ENCODE results near the gene ANOS1. TPM values are rescaled to one million over a fixed set of nuclear protein-coding genes. Genes with fewer than 3 reads are reported as not detected.
A peak's percentile ranks its signal among the peaks of the same experiment; 100 is the strongest.

ANOS1 gene
- total and polyA plus RNA-seq, 2 experiments from 2014 or later, result 10.4 to 22.5 TPM

DNA sequence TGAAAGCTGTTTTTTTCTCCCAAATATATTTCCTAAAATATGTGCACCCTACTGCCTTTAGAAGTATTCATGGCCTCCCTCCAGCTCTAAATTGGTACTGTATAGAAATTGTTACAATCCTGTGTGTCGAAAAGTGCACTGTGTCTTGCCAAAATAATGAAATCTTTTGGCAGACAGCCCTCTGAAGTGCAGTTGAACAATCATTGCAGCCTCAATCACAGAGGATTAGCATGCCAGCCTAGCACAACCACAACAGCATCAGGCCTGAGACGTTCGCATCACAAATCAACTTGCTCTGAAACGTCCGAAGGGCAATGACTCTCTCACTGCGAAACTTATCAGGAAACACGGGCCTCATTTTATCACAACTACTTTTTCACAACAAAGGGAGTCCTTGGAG, 99.0 kb downstream of the ANOS1 start:
- Histone ChIP-seq H3K4me1 (ENCODE audit: low read depth) (peaks cover 20% of the 10 kb centered on the region), H3K27me3 (no peaks in the 10 kb centered on the region), H3K9me3 (ENCODE audit: low read depth) (no peaks in the 10 kb centered on the region), H3K36me3 (no peaks in the 10 kb centered on the region), H3K27ac (no peak overlapping the region), H3K4me3 (no peak overlapping the region)
- peak; percentile 5 to 57 for DNase-seq (ENCODE audit: low read depth in 1 of 2, low spot score in 1 of 2)
- TF ChIP-seq, protein P1, sequence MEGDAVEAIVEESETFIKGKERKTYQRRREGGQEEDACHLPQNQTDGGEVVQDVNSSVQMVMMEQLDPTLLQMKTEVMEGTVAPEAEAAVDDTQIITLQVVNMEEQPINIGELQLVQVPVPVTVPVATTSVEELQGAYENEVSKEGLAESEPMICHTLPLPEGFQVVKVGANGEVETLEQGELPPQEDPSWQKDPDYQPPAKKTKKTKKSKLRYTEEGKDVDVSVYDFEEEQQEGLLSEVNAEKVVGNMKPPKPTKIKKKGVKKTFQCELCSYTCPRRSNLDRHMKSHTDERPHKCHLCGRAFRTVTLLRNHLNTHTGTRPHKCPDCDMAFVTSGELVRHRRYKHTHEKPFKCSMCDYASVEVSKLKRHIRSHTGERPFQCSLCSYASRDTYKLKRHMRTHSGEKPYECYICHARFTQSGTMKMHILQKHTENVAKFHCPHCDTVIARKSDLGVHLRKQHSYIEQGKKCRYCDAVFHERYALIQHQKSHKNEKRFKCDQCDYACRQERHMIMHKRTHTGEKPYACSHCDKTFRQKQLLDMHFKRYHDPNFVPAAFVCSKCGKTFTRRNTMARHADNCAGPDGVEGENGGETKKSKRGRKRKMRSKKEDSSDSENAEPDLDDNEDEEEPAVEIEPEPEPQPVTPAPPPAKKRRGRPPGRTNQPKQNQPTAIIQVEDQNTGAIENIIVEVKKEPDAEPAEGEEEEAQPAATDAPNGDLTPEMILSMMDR (IDR thresholded peaks at IDR 0.05; ENCODE audit: low read depth, low read length), result no peak

DNA sequence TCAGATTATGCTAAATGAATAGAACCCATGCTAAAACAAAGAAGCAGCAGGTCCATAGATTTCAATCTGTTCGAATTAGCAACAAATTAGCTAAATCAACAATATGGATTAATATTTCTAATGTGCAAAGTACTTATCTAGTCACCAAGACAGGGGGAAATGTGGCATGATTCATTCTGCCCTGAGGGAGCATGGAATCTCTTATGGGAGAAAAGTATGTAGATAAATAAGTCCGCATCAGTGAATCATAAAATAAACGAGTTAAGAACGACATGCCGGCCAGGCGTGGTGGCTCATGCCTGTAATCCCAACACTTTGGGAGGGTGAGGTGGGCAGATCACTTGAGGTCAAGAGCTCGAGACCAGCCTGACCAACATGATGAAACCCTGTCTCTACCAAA, 102.1 kb downstream of the ANOS1 start:
- TF ChIP-seq, protein P1 (IDR thresholded peaks at IDR 0.05; ENCODE audit: low read depth, low read length), result no peak
- peak in 1 of 2 donors; percentile 48 for DNase-seq (ENCODE audit: low read depth in 1 of 2, low spot score in 1 of 2)
- H3K4me1 ChIP-seq (ENCODE audit: low read depth), result peaks cover 8% of the 10 kb centered on the region
- H3K36me3 ChIP-seq, result no peaks in the 10 kb centered on the region
- H3K4me3 ChIP-seq, result no peak overlapping the region
- H3K27me3 ChIP-seq, result no peaks in the 10 kb centered on the region
- H3K9me3 ChIP-seq (ENCODE audit: low read depth), result no peaks in the 10 kb centered on the region
- H3K27ac ChIP-seq, result no peak overlapping the region

DNA sequence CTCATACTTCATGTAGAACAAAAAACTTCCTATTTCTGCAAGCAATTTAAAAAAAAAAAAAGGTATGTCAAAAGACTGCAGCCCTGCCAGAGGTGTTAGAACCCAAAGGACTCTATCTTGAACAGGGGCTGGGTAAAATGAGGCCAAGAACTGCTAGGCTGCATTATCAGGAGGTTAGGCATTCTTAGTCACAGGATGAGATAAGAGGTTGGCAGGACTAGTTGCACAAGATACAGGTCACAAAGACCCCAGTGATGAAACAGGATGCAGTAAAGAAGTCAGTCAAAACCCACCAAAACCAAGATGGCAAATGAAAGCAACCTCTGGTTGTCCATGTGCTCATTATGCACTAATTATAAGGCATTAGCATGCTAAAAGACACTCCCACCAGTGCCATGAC, 104.1 kb downstream of the ANOS1 start:
- Histone ChIP-seq H3K27me3 (no peaks in the 10 kb centered on the region), H3K9me3 (ENCODE audit: low read depth) (no peaks in the 10 kb centered on the region), H3K4me1 (ENCODE audit: low read depth) (peaks cover 3% of the 10 kb centered on the region), H3K36me3 (no peaks in the 10 kb centered on the region), H3K4me3 (no peak overlapping the region), H3K27ac (no peak overlapping the region)
- TF ChIP-seq, protein P1 (IDR thresholded peaks at IDR 0.05; ENCODE audit: low read depth, low read length), result no peak
- peak in 1 of 2 donors; percentile 24 for DNase-seq (ENCODE audit: low read depth in 1 of 2, low spot score in 1 of 2)

DNA sequence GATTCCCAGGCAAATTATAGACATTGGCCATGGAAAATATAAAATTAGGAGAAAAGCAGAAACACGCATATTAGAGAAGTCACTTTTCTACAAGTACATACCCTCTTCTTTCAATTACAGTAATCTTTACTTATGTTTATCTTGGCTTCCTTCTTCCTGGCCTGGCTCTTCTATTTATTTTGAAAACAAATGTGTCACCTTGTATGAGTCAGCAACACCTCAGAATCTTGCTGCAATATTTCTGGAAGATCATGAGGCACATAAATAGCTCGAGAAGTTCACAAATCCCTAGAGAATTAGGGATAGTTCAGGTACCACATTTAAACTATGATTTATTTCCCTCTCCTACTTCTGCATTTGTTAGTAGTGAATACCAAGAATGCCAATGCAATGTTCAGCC, 124.6 kb downstream of the ANOS1 start:
- Histone ChIP-seq H3K9me3 (ENCODE audit: low read depth) (no peaks in the 10 kb centered on the region), H3K4me3 (no peak overlapping the region), H3K36me3 (no peaks in the 10 kb centered on the region), H3K27me3 (no peaks in the 10 kb centered on the region), H3K27ac (no peak overlapping the region), H3K4me1 (ENCODE audit: low read depth) (no peaks in the 10 kb centered on the region)
- TF ChIP-seq, protein P1 (IDR thresholded peaks at IDR 0.05; ENCODE audit: low read depth, low read length), result no peak
- peak in 1 of 2 donors; percentile 67 for DNase-seq (ENCODE audit: low read depth in 1 of 2, low spot score in 1 of 2)

DNA sequence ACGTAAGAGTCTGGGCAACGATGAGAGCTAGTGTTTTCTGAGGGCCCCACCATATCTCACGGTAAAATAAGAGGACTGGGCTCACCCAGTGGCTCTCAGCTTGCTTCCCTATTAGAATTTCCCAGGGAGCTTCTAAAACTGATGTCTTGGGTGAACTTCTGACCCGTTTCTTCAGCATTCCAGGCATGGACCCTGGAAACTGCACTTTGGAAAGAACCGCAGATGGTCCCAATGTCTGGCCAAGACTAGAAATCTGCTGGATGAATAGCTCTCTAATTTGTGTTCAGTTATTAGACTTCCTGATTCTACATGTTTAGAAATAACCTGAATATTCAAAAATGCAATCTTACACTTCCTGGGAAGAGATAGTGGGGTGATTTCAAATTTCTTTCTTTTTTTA, 127.8 kb downstream of the ANOS1 start:
- TF ChIP-seq, protein P1 (IDR thresholded peaks at IDR 0.05; ENCODE audit: low read depth, low read length), result no peak
- no peak for DNase-seq (ENCODE audit: low read depth in 1 of 2, low spot score in 1 of 2)
- H3K27me3 ChIP-seq, result no peaks in the 10 kb centered on the region
- H3K36me3 ChIP-seq, result no peaks in the 10 kb centered on the region
- no peaks in the 10 kb centered on the region for H3K4me1 ChIP-seq (ENCODE audit: low read depth)
- no peak overlapping the region for H3K27ac ChIP-seq
- no peaks in the 10 kb centered on the region for H3K9me3 ChIP-seq (ENCODE audit: low read depth)
- no peak overlapping the region for H3K4me3 ChIP-seq

- H3K27me3 ChIP-seq, result no peaks in the 10 kb centered on the region
Measured at GRCh38 chrX:8591501-8591900, 140.4 kb downstream of the ANOS1 start.

More at GRCh38 chrX:8591501-8591900, 140.4 kb downstream of the ANOS1 start:
- Histone ChIP-seq H3K27ac (no peak overlapping the region), H3K4me3 (no peak overlapping the region), H3K4me1 (ENCODE audit: low read depth) (no peaks in the 10 kb centered on the region), H3K36me3 (peaks cover 4% of the 10 kb centered on the region), H3K9me3 (ENCODE audit: low read depth) (no peaks in the 10 kb centered on the region)
- no peak for DNase-seq (ENCODE audit: low read depth in 1 of 2, low spot score in 1 of 2)
- TF ChIP-seq, protein P1 (IDR thresholded peaks at IDR 0.05; ENCODE audit: low read depth, low read length), result no peak

Measured in cardiac muscle cell (in vitro differentiated cells and primary cell).